B cell (primary cell): Measurements from ENCODE around the gene CPNE5. TPM values are rescaled to one million over a fixed set of nuclear protein-coding genes. Genes with fewer than 3 reads are reported as not detected.
A peak's percentile ranks its signal among the peaks of the same experiment; 100 is the strongest.

Experiments used
- ATAC-seq: fragments of 200-7000 bp; cut with Tn5 transposase; one replicate; pipeline ENCODE4 v1.10.0; 2021; ENCODE audit warnings: low read depth, mild to moderate bottlenecking, moderate number of reproducible peaks, moderate library complexity
- CTCF ChIA-PET: fragments of 350-600 bp; sonication (Branson Sonifier 250); formaldehyde crosslinking; loops from one replicate; lab custom pipeline; 2021; ENCODE audit warnings: antibody characterized with exemption, inconsistent platforms; lab: Charles Lee
- POLR2A ChIA-PET: fragments of 350-600 bp; sonication (Branson Sonifier 250); formaldehyde crosslinking; loops from one replicate; lab custom pipeline; 2021; ENCODE audit warnings: antibody characterized with exemption; lab: Charles Lee
- DNase-seq: peaks from one replicate; pipeline ENCODE4 v3.0.0; 2013
- H2AFZ ChIP-seq: 2 replicates; pipeline ENCODE4 v1.6.1; 2012; ENCODE audit warnings: mild to moderate bottlenecking, low read depth, low read length; ENCODE audit not compliant: insufficient read depth, poor library complexity, severe bottlenecking
- H3K27ac ChIP-seq, 2 donors: 1 replicate in 1 of 2; 2 replicates in 1 of 2; pipeline ENCODE4 v1.5.1; 2012 to 2013; ENCODE audit warnings: low read length in 2 of 2, mild to moderate bottlenecking in 2 of 2, moderate library complexity in 1 of 2
- H3K27me3 ChIP-seq, 4 experiments: fragments of 200-600 bp in 1 of 4; sonication (generic) in 1 of 4; replicated peaks in 1 of 4; 1 replicate in 2 of 4; 2 replicates in 2 of 4; pipeline versions ENCODE4 v1.6.1 to v1.7.0; 2013 to 2016; ENCODE audit warnings: low read length in 3 of 4, mild to moderate bottlenecking in 2 of 4, mixed read lengths in 1 of 4, moderate library complexity in 1 of 4; ENCODE audit not compliant: insufficient read depth in 4 of 4, control insufficient read depth in 3 of 4; ENCODE audit errors: control extremely low read depth in 1 of 4
- H3K36me3 ChIP-seq, 2 experiments: replicated peaks in 1 of 2; 1 replicate in 1 of 2; 2 replicates in 1 of 2; pipeline versions ENCODE4 v1.6.1 to v1.7.1; 2013; ENCODE audit warnings: low read length in 1 of 2; ENCODE audit not compliant: insufficient read depth in 2 of 2, control insufficient read depth in 1 of 2; ENCODE audit errors: control extremely low read depth in 1 of 2, extremely low read depth in 1 of 2
- H3K4me1 ChIP-seq, 2 donors: fragments of 200-600 bp in 1 of 2; sonication (generic) in 1 of 2; 1 replicate in 1 of 2; 2 replicates in 1 of 2; pipeline versions ENCODE4 v1.5.1 to v1.6.1; 2013 to 2017; ENCODE audit warnings: low read length in 2 of 2; ENCODE audit not compliant: control insufficient read depth in 2 of 2, insufficient read depth in 2 of 2
- H3K4me2 ChIP-seq: replicated peaks from 2 replicates; pipeline ENCODE3; 2012; ENCODE audit warnings: mild to moderate bottlenecking, low read depth, low read length; ENCODE audit not compliant: poor library complexity, severe bottlenecking
- H3K4me3 ChIP-seq, 5 experiments: fragments of 200-600 bp in 1 of 5; sonication (generic) in 1 of 5; 1 replicate in 3 of 5; 2 replicates in 2 of 5; pipeline versions ENCODE4 v1.5.1 to v1.7.0; 2011 to 2016; ENCODE audit warnings: low read length in 4 of 5, mild to moderate bottlenecking in 4 of 5, low read depth in 2 of 5, control low read depth in 1 of 5, moderate library complexity in 1 of 5; ENCODE audit not compliant: insufficient read depth in 1 of 5; ENCODE audit errors: control extremely low read depth in 1 of 5, extremely low read depth in 1 of 5
- H3K79me2 ChIP-seq: fragments of 200-600 bp; sonication (generic); one replicate; pipeline ENCODE4 v1.6.0; 2016; ENCODE audit warnings: low read length; ENCODE audit not compliant: control insufficient read depth, insufficient read depth
- H3K9ac ChIP-seq: fragments of 200-600 bp; sonication (generic); 2 replicates; pipeline ENCODE4 v1.6.1; 2017; ENCODE audit warnings: mild to moderate bottlenecking, low read length, moderate library complexity
- H3K9me3 ChIP-seq, 3 donors: one replicate each; pipeline versions ENCODE4 v1.6.1 to v1.7.1; 2013; ENCODE audit warnings: low read length in 2 of 3; ENCODE audit not compliant: control insufficient read depth in 2 of 3, insufficient read depth in 1 of 3; ENCODE audit errors: control extremely low read depth in 1 of 3
- H4K20me1 ChIP-seq: 2 replicates; pipeline ENCODE4 v1.6.0; 2012; ENCODE audit warnings: mild to moderate bottlenecking, low read length; ENCODE audit not compliant: insufficient read depth, control insufficient read depth, poor library complexity, severe bottlenecking
- H3K27ac Mint-ChIP-seq: one replicate; pipeline ENCODE4 v1.8.0; 2021; ENCODE audit warnings: mixed read lengths
- H3K27me3 Mint-ChIP-seq: one replicate; pipeline ENCODE4 v1.8.0; 2021; ENCODE audit warnings: mixed read lengths
- H3K4me1 Mint-ChIP-seq: one replicate; pipeline ENCODE4 v1.8.0; 2021; ENCODE audit warnings: mixed read lengths
- H3K4me3 Mint-ChIP-seq: one replicate; pipeline ENCODE4 v1.8.0; 2021; ENCODE audit warnings: mixed read lengths
- H3K9me3 Mint-ChIP-seq: one replicate; pipeline ENCODE4 v1.8.0; 2022; ENCODE audit warnings: mixed read lengths; ENCODE audit not compliant: insufficient read depth
- CTCF ChIP-seq: fragments of 200-600 bp; IDR thresholded peaks from one replicate; pipeline ENCODE4 v1.8.0; 2022; ENCODE audit warnings: antibody characterized with exemption, mild to moderate bottlenecking
- EZH2 ChIP-seq: IDR thresholded peaks from 2 replicates; pipeline ENCODE4 v1.6.1; 2012; ENCODE audit warnings: borderline replicate concordance, low read depth, mild to moderate bottlenecking, moderate library complexity, low read length; ENCODE audit not compliant: insufficient read depth, poor library complexity, severe bottlenecking
- WGBS: methylation state at CpG from one replicate; pipeline ENCODE4 v1.1.5; 2013; ENCODE audit warnings: missing lambda C conversion rate; ENCODE audit not compliant: insufficient coverage; 5-methylcytosine and 5-hydroxymethylcytosine counted together
- intact Hi-C: fragments of 100-400 bp; cut with micrococcal nuclease; formaldehyde crosslinking; loops from one replicate; pipeline ENCODE4 v1.10.0; 2022
- polyA plus RNA-seq: library from polyadenylated mRNA; depleted of rRNA; stranded (reverse); fragments of >200 nt; gene quantifications from 2 replicates; pipeline ENCODE4 v1.2.3, GENCODE V29; 2012
- total RNA-seq, 2 donors: library from RNA; stranded (reverse); fragments of 120-200 nt in 1 of 2; gene quantifications; 1 replicate in 1 of 2; 2 replicates in 1 of 2; pipeline versions ENCODE4 v1.2.3 to v1.2.4, GENCODE V29; 2013 to 2022

Gene CPNE5
- total and polyA plus RNA-seq, 2 donors (not counting 1 experiment from before 2014, with no cell fraction given) = 49.8 to 357 TPM

GRCh38 chr6:36841756-36842155, 2.5 kb upstream of the CPNE5 start:
- no peaks in the 10 kb centered on the region for H3K9me3 ChIP-seq
- intact Hi-C loops = no loop called here
- DNase-seq (no peak), ATAC-seq (no peak)
- Mint-ChIP-seq H3K4me3 (no peak overlapping the region), H3K27ac (no peak overlapping the region), H3K4me1 (peaks cover 14% of the 10 kb centered on the region), H3K9me3 (no peaks in the 10 kb centered on the region), H3K27me3 (peaks cover 30% of the 10 kb centered on the region)
- no peaks in the 10 kb centered on the region for H4K20me1 ChIP-seq
- POLR2A ChIA-PET = no interaction called here
- H2AFZ ChIP-seq = no peak overlapping the region
- no peak overlapping the region for H3K27ac ChIP-seq
- no peaks in the 10 kb centered on the region for H3K36me3 ChIP-seq
- no peak overlapping the region for H3K4me2 ChIP-seq
- CTCF ChIA-PET = interaction anchor here (2.2 kb wide), 1 partner anchor 10 kb away, joined by 9 read pairs; no protein-coding TSS in a partner anchor
- H3K9ac ChIP-seq = no peak overlapping the region
- TF ChIP-seq EZH2 (no peak), CTCF (no peak)
- WGBS = 100% methylated on average over 1 of the region's 2 CpGs
- H3K4me1 ChIP-seq = peaks cover 18 to 23% of the 10 kb centered on the region in 2 donors
- no peak overlapping the region for H3K4me3 ChIP-seq
- H3K27me3 ChIP-seq = peaks cover 0 to 40% (median 22%) of the 10 kb centered on the region in 4 experiments
- no peaks in the 10 kb centered on the region for H3K79me2 ChIP-seq

- WGBS = 25% methylated on average over 43 of the region's 44 CpGs
- peak overlapping the region; percentile 15 to 61 (median 42) for H3K4me3 ChIP-seq
These were observed 1.5 kb upstream of the CPNE5 start for GRCh38 chr6:36840432-36841403.

More at GRCh38 chr6:36840432-36841403, 1.5 kb upstream of the CPNE5 start:
- Histone ChIP-seq H3K9me3 (no peaks in the 10 kb centered on the region), H3K9ac (peak overlapping the region; percentile 62), H3K36me3 (no peaks in the 10 kb centered on the region), H3K4me1 (peaks cover 18 to 23% of the 10 kb centered on the region in 2 donors), H4K20me1 (no peaks in the 10 kb centered on the region), H3K27ac (no peak overlapping the region), H3K4me2 (peak overlapping the region; percentile 96), H3K79me2 (no peaks in the 10 kb centered on the region), H3K27me3 (peaks cover 0 to 40% (median 22%) of the 10 kb centered on the region in 4 experiments), H2AFZ (peak overlapping the region; percentile 64)
- POLR2A ChIA-PET = no interaction called here
- Mint-ChIP-seq H3K9me3 (no peaks in the 10 kb centered on the region), H3K27me3 (peaks cover 34% of the 10 kb centered on the region), H3K4me3 (peak overlapping the region; percentile 86), H3K4me1 (peaks cover 14% of the 10 kb centered on the region), H3K27ac (no peak overlapping the region)
- peak; percentile 54 for DNase-seq
- peak; percentile 46 for ATAC-seq
- CTCF ChIA-PET = no interaction called here
- intact Hi-C loops = no loop called here
- TF ChIP-seq EZH2 (no peak), CTCF (no peak)
